Measurements from ENCODE around the gene MINAR1.

- TF ChIP-seq CTCF (IDR thresholded peaks at IDR 0.05) (no peak), POLR2AphosphoS5 (IDR thresholded peaks at IDR 0.05) (no peak)
Observed at GRCh38 chr15:79459666-79460065, 27.5 kb downstream of the MINAR1 start.

Measured in gastroesophageal sphincter (tissue), 3 donors.